GM12892 (cell line): ENCODE data around the gene ACVR2B.

ENCODE experiments used
- POLR2A ChIP-seq: IDR thresholded peaks from 2 replicates; pipeline ENCODE4 v1.6.1; 2011; ENCODE audit warnings: low read depth, low read length, control low read depth
- TAF1 ChIP-seq: IDR thresholded peaks from 2 replicates; pipeline ENCODE4 v1.6.1; 2011; ENCODE audit warnings: low read depth, mild to moderate bottlenecking, control low read depth, low read length, borderline replicate concordance

DNA sequence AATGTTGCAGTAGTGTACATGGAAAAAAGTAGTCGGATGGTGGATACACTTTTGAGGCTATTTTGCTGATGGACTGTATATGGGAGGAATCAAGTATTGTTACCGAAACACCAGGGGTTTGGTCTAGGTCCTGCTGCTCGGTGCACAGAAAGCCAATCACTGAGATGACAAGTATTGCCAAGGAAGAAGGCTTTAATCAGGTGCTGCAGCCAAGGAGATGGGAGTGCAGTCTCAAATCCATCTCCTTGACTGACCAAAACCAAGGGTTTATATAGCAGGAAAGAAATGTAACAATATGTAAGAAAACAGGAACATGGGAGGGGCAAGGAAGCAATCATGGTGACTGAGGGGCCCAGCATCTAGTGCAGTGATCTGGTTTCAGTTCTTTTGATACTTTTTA lies 2.8 kb upstream of the ACVR2B start:
- TF ChIP-seq POLR2A (no peak), TAF1 (no peak)
